Omental fat pad (tissue), 4 donors: ENCODE measurements around the gene FAM83E. TPM values are rescaled to one million over a fixed set of nuclear protein-coding genes. Genes with fewer than 3 reads are reported as not detected.

Experiments
- ATAC-seq: fragments of 150-250 bp; one replicate; pipeline ENCODE4 v1.9.1; 2016; ENCODE audit warnings: mild to moderate bottlenecking, moderate library complexity; ENCODE audit not compliant: low FRiP score
- DNase-seq: peaks from one replicate; pipeline ENCODE4 v3.0.0-alpha.2; 2019; ENCODE audit warnings: low spot score
- CTCF ChIP-seq, 3 donors: fragments of 450-650 bp; IDR thresholded peaks; one replicate each; pipeline ENCODE4 v1.5.1; 2016 to 2017; ENCODE audit warnings: antibody characterized with exemption in 3 of 3, mild to moderate bottlenecking in 3 of 3, moderate library complexity in 2 of 3
- total RNA-seq, 4 donors: library from RNA; depleted of rRNA; stranded (reverse); fragments of >200 nt; gene quantifications; one replicate each; pipeline ENCODE4 v1.1.0, GENCODE V29; 2016

Gene FAM83E
- total RNA-seq, 4 donors from 2014 or later = 0.47 to 1.3 TPM; not detected in 2

GRCh38 chr19:48571378-48572162, 43.3 kb downstream of the FAM83E start:
- ATAC-seq (no peak), DNase-seq (no peak)
- TF ChIP-seq CTCF (IDR thresholded peaks at IDR 0.05) = no peak

GRCh38 chr19:48569814-48570213, 45.1 kb downstream of the FAM83E start:
- TF ChIP-seq CTCF (IDR thresholded peaks at IDR 0.05) = no peak
- DNase-seq (no peak), ATAC-seq (no peak)

- ATAC-seq = peak; percentile 98
- DNase-seq = peak; percentile 44
- TF ChIP-seq CTCF (IDR thresholded peaks at IDR 0.05) = no peak
Measured at GRCh38 chr19:48568345-48568886, 46.5 kb downstream of the FAM83E start.

- TF ChIP-seq CTCF (IDR thresholded peaks at IDR 0.05) = no peak
- no peak for DNase-seq
- no peak for ATAC-seq
Measured at GRCh38 chr19:48565090-48565489, 49.8 kb downstream of the FAM83E start.

Other genes with a start within 250 kb of the FAM83E start
- 100 to 1,000 TPM in 1 of 4 donors, 10 to 100 TPM in 3; 72.2 to 102 (median 75.3) TPM for gene KDELR1, start 223.5 kb downstream of the FAM83E start, total RNA-seq
- gene GRIN2D, start 221.4 kb downstream of the FAM83E start, total RNA-seq = under 1 TPM; 0.12 to 0.63 (median 0.33) TPM
- 10 to 100 TPM; 19.5 to 90.5 (median 31.5) TPM for gene GRWD1, start 169.1 kb downstream of the FAM83E start, total RNA-seq
- gene KCNJ14, start 159.5 kb downstream of the FAM83E start, total RNA-seq = 1 to 10 TPM in 2 of 4 donors, under 1 TPM in 2; 0.56 to 2.2 (median 1.1) TPM
- 10 to 100 TPM; 19.2 to 49.7 (median 26.8) TPM for gene CYTH2, start 145.7 kb downstream of the FAM83E start, total RNA-seq
- under 1 TPM; 0.12 to 0.47 (median 0.39) TPM for gene LMTK3, start 103.2 kb downstream of the FAM83E start, total RNA-seq
- gene SULT2B1, start 62.9 kb downstream of the FAM83E start, total RNA-seq = not detected
- gene SPACA4, start 8.3 kb downstream of the FAM83E start, total RNA-seq = not detected
- 1,000 to 10,000 TPM; 1,539 to 2,303 (median 1,904) TPM for gene RPL18, start 4.1 kb upstream of the FAM83E start, total RNA-seq
- 10 to 100 TPM in 2 of 4 donors, 1 to 10 TPM in 2; 6.0 to 16.2 (median 9.5) TPM for gene SPHK2, start 4.4 kb upstream of the FAM83E start, total RNA-seq
- gene DBP, start 22.3 kb upstream of the FAM83E start, total RNA-seq = 10 to 100 TPM in 1 of 4 donors, 1 to 10 TPM in 3; 2.6 to 12.6 (median 5.2) TPM
- gene CA11, start 31.1 kb upstream of the FAM83E start, total RNA-seq = 10 to 100 TPM in 1 of 4 donors, 1 to 10 TPM in 3; 1.9 to 12.7 (median 5.7) TPM
- gene NTN5, start 57.9 kb upstream of the FAM83E start, total RNA-seq = under 1 TPM in 1 of 4 donors, not detected in 3; 0.47 TPM
- under 1 TPM in 2 of 4 donors, not detected in 2; 0.24 to 0.28 TPM for gene FUT2, start 80.9 kb upstream of the FAM83E start, total RNA-seq
- gene MAMSTR, start 104.6 kb upstream of the FAM83E start, total RNA-seq = 1 to 10 TPM in 2 of 4 donors, under 1 TPM in 2; 0.36 to 3.0 (median 1.0) TPM
- 10 to 100 TPM; 11.3 to 60.8 (median 32.4) TPM for gene RASIP1, start 125.5 kb upstream of the FAM83E start, total RNA-seq
- 1 to 10 TPM in 3 of 4 donors, not detected in 1; 1.3 to 2.5 (median 1.3) TPM for gene IZUMO1, start 131.8 kb upstream of the FAM83E start, total RNA-seq
- gene FUT1, start 137.6 kb upstream of the FAM83E start, total RNA-seq = 1 to 10 TPM; 2.2 to 7.1 (median 5.3) TPM
- gene FGF21, start 140.4 kb upstream of the FAM83E start, total RNA-seq = not detected
- gene BCAT2, start 196.0 kb upstream of the FAM83E start, total RNA-seq = 10 to 100 TPM; 20.5 to 65.3 (median 37.2) TPM
- 10 to 100 TPM; 11.0 to 19.3 (median 13.0) TPM for gene HSD17B14, start 221.4 kb upstream of the FAM83E start, total RNA-seq